ENCODE data around the gene TFCP2.

DNA sequence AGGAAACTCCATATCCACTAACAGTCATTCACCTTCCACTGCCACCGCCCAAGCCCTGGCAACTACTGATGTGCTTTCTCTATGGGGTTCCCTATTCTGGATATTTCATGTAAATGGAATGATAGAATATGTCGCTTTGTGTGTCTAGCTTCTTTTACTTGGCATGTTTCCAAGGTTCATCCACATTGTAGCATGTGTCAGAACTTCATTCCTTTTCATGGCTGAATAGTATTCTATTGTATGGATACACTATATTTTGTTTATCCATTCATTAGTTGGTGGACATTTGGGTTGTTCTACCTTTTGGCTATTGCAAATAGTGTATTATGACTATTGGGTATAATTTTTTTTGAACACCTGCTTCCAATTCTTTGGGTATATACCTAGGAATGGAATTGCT is 36.3 kb upstream of the TFCP2 start:
- TF ChIP-seq, protein P1, sequence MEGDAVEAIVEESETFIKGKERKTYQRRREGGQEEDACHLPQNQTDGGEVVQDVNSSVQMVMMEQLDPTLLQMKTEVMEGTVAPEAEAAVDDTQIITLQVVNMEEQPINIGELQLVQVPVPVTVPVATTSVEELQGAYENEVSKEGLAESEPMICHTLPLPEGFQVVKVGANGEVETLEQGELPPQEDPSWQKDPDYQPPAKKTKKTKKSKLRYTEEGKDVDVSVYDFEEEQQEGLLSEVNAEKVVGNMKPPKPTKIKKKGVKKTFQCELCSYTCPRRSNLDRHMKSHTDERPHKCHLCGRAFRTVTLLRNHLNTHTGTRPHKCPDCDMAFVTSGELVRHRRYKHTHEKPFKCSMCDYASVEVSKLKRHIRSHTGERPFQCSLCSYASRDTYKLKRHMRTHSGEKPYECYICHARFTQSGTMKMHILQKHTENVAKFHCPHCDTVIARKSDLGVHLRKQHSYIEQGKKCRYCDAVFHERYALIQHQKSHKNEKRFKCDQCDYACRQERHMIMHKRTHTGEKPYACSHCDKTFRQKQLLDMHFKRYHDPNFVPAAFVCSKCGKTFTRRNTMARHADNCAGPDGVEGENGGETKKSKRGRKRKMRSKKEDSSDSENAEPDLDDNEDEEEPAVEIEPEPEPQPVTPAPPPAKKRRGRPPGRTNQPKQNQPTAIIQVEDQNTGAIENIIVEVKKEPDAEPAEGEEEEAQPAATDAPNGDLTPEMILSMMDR (IDR thresholded peaks at IDR 0.05) = no peak
- TF ChIP-seq POLR2AphosphoS5 (IDR thresholded peaks at IDR 0.05) = no peak
